Body of pancreas (tissue), 4 donors: ENCODE measurements around the gene YIF1A.

Experiments used
- POLR2A ChIP-seq, 3 donors: fragments of 450-650 bp; IDR thresholded peaks; one replicate each; pipeline ENCODE4 v1.6.1; 2016; ENCODE audit warnings: antibody characterized with exemption in 3 of 3, mild to moderate bottlenecking in 2 of 3
- TF ChIP-seq, protein P1 (sequence below), 7 experiments: fragments of 450-650 bp in 4 of 7; fragments of 200-600 bp in 3 of 7; sonication (generic) in 3 of 7; IDR thresholded peaks; one replicate each; pipeline ENCODE4 v1.5.1; 2016 to 2019; ENCODE audit warnings: antibody characterized with exemption in 7 of 7

DNA sequence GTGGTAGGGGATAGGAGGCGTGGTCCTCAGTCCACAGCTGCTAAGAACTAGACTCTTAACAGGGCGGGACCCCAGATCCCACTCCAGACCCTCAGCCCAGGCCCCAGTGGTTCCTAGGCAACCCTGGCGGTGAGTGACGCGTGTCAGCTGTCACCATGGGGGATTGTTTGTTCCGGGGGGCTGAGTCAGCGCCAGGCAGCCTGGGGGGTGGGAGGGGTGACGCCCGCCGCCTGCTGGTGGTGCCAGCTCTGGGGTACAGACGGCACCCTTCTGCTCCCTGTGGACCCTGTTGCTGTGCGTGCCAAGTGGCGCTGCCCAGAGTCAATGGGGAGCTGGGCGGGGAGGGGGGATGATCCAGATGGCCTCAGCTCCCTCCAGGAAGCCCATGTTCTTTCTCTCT lies 8.5 kb downstream of the YIF1A start:
- TF ChIP-seq, protein P1, sequence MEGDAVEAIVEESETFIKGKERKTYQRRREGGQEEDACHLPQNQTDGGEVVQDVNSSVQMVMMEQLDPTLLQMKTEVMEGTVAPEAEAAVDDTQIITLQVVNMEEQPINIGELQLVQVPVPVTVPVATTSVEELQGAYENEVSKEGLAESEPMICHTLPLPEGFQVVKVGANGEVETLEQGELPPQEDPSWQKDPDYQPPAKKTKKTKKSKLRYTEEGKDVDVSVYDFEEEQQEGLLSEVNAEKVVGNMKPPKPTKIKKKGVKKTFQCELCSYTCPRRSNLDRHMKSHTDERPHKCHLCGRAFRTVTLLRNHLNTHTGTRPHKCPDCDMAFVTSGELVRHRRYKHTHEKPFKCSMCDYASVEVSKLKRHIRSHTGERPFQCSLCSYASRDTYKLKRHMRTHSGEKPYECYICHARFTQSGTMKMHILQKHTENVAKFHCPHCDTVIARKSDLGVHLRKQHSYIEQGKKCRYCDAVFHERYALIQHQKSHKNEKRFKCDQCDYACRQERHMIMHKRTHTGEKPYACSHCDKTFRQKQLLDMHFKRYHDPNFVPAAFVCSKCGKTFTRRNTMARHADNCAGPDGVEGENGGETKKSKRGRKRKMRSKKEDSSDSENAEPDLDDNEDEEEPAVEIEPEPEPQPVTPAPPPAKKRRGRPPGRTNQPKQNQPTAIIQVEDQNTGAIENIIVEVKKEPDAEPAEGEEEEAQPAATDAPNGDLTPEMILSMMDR (IDR thresholded peaks at IDR 0.05): no peak
- TF ChIP-seq POLR2A (IDR thresholded peaks at IDR 0.05): no peak
